ENCODE measurements around the gene CDX1.

GRCh38 chr5:150158170-150158949, 8.2 kb upstream of the CDX1 start:
- TF ChIP-seq ZNF274 (IDR thresholded peaks at IDR 0.05; ENCODE audit: low read depth, low read length) = no peak
- TF ChIP-seq YY1 (IDR thresholded peaks at IDR 0.05; ENCODE audit: insufficient read depth, insufficient read length) = no peak
- TF ChIP-seq SUZ12 (IDR thresholded peaks at IDR 0.05; ENCODE audit: extremely low read depth, insufficient read depth, insufficient read length) = no peak

Measured in NT2/D1 (cell line).